ENCODE data around the gene OXER1.

DNA sequence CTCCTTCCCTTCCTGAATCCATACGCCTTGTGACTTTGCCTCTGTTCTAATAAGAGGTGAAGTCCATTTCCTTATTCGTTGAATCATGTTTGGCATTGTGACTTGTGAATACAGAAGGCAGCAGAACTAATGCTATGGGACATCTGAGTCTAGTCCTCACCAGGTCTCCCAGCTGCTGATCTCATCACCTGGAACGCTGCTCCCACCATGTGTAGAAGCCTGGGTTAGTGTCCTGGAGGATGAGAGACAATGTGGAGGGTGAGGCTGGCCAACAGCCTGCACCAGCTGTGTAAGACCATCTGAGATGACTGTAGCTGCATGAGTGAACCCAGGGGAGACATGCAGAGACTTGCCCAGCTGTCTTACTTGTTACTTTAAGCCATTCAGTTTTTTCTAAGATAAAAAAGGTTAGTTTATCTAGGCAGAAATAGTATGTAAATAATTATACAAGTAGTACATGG lies 31.9 kb upstream of the OXER1 start:
- TF ChIP-seq SUZ12 (IDR thresholded peaks at IDR 0.05; ENCODE audit: extremely low read depth, insufficient read depth, insufficient read length), result no peak
- no peak for TF ChIP-seq YY1 (IDR thresholded peaks at IDR 0.05; ENCODE audit: insufficient read depth, insufficient read length)
- no peak for TF ChIP-seq ZNF274 (IDR thresholded peaks at IDR 0.05; ENCODE audit: low read depth, low read length)

All from NT2/D1 (cell line).